Measurements from ENCODE around the gene CHIC2.

GRCh38 chr4:53994382-53995102 is 69.9 kb downstream of the CHIC2 start:
- TF ChIP-seq STAT6 (CRISPR knock-in tag; conservative IDR thresholded peaks at IDR 0.05; ENCODE audit: low read depth) = no peak
- no peak for TF ChIP-seq ZNF512 (CRISPR knock-in tag; IDR thresholded peaks at IDR 0.05; ENCODE audit: borderline replicate concordance)
- TF ChIP-seq CTCF (IDR thresholded peaks at IDR 0.05) = no peak

Data from WTC11 (cell line).